IPS-NIHi7 (cell line): Measurements from ENCODE around the gene STAC2.
"Not testable (repeated sequence)": the region's sequence is repeated elsewhere in the genome, so short reads cannot be mapped to it uniquely, and the experiment has no call there.

Experiments used
- DNase-seq: peaks from one replicate; pipeline ENCODE4 v3.0.0; 2012; ENCODE audit warnings: mixed read lengths; ENCODE audit errors: extremely low spot score

The STAC2 gene

DNA sequence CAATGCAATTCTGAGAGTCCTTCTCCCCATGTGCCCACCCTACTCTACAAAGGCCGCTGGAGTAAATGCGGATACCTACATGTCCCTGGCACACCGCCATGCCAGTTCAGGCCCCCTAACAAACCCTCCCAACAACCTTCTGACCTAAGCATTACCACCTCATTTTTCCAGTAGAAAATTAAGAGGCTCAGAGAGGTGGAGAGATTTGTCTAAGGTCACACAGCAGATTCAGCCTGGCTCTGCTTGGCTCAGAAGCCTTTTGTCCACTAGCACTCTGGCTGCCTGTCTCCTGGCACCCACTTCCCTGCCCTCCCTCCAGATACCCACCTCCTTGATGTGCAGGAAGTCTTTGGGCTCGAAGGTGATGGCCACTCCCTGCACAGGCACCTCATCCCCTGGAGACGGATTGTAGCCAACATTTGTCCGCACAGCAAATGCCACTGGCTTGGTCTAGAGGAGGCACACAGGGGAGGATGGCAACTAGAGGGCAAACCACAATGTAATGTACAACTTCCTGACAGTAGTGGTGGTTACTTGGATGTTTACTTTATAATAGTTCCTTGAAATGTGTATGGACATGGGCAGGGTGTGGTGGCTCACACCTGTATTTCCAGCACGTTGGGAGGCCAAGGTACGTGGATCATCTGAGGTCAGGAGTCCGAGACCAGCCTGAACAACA, 38.5 kb downstream of the STAC2 start:
- no peak for DNase-seq

DNA sequence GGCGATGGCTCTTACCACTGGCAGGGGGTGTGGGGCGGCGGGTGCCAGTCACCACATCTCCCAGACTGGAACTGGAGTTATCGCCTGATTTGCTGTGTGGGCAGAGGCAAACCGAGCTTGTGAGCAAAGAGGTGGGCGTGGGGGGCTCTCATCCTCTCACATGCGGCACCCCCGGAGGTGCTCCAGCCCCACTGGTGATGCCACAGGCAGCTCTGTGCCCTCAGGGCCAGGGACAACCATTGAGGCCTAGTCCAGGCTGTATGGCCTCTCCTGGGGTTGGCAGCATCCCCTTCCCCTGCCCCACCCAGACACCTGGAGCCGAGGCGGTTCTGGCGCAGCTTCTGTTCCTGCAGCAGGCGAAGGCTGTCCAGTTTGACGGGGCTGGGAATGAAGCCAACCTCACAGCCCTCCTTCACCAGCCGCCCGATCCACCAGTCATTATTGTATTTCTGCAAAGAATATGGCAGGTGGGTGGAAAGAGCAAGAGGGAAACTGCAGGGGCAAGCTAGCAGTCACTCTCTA, 39.2 kb downstream of the STAC2 start:
- DNase-seq: no peak

- no peak for DNase-seq
Measured at GRCh38 chr17:39183720-39184119, 42.0 kb downstream of the STAC2 start.

GRCh38 chr17:39183045-39183444, 42.7 kb downstream of the STAC2 start:
- no peak for DNase-seq

DNA sequence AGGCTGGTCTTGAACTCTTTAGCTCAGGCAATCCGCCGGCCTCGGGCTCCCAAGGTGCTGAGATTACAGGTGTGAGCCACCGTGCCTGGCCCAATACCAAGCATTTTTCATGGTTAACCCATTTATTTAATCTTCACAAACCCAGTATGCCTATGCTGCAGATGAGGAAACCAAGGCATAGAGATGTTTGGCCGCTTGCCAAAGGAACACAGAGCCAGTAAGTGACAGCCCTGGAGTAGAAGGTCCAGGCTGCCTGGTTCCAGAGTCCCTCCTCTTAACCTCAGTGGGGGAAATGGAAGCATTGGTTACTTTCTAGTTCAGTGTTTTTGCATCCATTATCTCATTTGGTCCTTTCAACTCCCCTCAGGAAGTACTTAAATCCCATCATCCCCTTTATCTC, 44.4 kb downstream of the STAC2 start:
- DNase-seq: no peak

- DNase-seq: no peak
Measured at GRCh38 chr17:39178536-39178935, 47.2 kb downstream of the STAC2 start.

- peak; percentile 97 for DNase-seq
Measured at GRCh38 chr17:39177256-39177655, 48.5 kb downstream of the STAC2 start.

GRCh38 chr17:39175695-39176093, 50.1 kb downstream of the STAC2 start:
- DNase-seq: no peak

DNA sequence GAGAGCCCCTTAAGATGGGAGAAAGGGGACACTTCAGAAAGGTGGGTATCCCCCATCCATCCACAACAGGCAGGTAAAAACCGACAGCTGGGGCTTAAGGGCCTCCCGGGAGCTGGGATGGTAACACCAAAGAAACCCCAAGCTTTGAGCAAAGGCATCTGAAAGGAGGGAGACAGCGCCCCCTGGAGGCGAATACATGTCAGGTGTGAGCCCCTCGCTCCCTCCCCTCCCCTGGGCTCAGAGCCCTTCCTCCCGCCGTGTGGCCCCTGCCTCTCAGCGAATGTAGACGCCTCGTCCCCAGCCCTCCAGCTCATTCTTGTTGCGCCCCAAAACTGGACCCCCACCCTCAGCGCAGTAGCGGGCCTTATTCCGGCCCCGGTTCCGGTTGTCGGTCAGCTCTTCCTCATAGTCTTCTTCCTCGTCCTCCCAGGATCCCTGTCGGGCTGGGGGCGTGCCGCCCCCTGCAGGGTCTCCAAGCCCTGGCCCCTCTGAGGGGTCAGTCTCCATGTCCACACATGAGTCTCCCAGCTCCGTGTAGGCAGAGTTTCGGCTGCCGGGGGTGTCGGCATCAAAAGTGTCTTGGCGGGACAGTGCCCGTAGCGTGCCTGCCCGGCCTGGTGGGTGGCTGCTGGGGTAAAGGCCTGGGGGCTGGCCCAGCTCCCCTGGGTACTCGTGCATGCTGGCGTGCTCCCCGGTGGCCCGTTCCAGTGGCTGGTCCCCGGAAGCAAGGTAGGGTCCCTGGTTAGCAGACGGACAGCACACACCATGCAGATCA, 50.6 kb downstream of the STAC2 start:
- DNase-seq: peak; percentile 91

DNA sequence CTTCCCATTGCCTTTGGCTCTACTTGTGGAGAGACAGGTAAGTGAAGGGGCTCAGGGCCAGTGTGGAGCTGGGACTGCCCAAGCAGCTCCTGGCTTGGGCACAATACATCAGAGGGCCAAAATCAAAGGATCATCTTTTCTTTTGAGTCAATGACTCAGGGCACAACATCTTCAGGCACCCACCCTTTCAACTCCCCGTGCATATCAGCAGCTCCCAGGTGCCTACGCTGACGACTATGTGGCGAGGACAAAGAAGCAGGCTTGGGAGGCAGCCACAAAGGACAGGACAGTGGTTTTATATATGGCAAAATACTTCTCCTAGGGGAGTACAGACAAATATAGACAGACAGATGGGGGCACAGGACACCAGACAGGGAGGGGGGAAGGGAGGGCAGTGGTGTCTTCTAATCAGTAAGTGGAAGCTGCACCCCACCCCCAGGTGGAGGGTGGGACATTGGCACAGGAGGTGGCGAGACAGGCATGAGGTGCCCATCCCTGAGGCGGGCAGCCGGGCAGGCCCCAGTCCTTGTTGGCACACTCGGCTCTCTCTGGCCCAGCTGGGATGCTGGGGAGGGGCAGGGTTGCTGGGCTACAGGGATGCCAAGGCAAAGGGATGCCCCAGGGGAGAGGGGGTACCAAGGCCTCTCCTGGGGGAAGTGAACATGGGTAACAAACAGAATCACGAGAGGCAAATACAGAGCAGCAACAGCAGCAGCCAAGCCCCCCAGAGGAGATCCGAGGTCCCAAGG, 52.0 kb downstream of the STAC2 start:
- DNase-seq: no peak

GRCh38 chr17:39173080-39173479, 52.7 kb downstream of the STAC2 start:
- DNase-seq: no peak

GRCh38 chr17:39171933-39172332, 53.8 kb downstream of the STAC2 start:
- no peak for DNase-seq

- DNase-seq: no peak
Measured at GRCh38 chr17:39170558-39170957, 55.2 kb downstream of the STAC2 start.

GRCh38 chr17:39170109-39170508, 55.6 kb downstream of the STAC2 start:
- DNase-seq: no peak

DNA sequence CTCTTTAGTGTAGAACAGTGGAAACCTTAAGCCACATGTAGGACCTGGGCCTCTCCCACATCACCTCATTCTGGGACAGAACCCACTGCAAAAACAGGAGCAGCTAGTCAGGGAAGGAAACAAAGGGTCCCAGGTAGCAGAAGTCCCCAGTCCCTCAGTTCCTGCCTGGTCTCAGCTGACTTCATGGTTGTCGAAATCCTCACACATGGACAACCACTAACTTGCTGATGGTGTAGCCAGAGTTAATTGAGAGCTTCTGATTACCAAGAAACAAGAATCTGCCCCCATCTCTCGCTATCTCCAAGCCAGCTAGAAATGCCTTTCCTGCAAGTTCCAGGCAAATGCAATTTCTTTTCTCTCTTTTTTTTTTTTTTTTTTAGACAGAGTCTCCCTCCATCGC, 56.2 kb downstream of the STAC2 start:
- DNase-seq: no peak

DNA sequence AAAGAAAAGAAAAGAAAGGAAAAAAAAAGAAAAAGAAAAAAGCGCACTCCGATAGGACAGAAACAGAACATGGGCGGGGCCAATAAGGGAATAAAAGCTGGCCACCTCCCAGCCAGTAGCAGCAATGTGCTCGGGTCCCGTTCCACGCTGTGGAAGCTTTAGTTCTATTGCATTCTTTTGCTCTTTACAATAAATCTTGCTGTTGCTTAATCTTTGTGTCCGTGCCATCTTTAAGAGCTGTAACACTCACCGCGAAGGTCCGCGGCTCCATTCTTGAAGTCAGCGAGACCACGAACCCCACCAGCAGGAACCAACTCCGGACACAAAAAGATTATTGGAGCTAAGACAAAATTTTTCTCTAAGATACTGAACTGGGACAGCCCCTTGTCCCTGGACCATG, 56.6 kb downstream of the STAC2 start:
- no peak for DNase-seq

- not testable (repeated sequence) for DNase-seq
Measured at GRCh38 chr17:39168503-39168902, 57.2 kb downstream of the STAC2 start.

- no peak for DNase-seq
Measured at GRCh38 chr17:39167476-39167875, 58.3 kb downstream of the STAC2 start.

GRCh38 chr17:39166437-39167335, 59.1 kb downstream of the STAC2 start:
- no peak for DNase-seq

DNA sequence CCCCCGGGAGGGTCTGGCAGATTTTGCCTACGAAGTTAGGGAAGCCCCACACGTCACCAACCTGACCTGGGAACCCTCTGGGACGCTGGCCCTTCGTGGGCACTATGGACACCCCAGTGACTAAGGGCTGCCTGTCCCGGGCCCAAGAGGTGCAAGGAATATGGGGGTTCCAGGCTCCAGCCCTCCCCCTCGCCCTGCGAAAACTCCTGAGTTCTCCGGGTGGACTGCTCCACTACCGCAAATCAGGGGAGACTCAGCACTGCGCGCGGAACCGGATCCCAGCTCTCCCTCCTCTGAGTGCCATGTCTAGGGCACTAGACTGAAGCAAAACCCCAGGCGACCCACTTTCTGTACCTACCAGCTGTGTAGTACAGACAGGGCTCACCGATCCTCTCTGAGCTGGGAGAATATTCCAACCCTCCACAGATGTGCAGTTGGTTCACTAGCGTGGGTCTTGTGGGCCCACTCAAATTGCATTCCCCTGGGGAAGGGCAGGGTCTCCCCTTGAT, 59.9 kb downstream of the STAC2 start, which contains the start of gene ARL5C:
Gene ARL5C (minus strand): TSS at position 321 of the 509 bp plus-strand sequence. CDS start 401 bp downstream, outside the sequence.
- no peak for DNase-seq
